ENCODE data around the gene OR2S2. TPM values are rescaled to one million over a fixed set of nuclear protein-coding genes. Genes with fewer than 3 reads are reported as not detected.

Gene OR2S2
- total RNA-seq, 1 experiment from 2014 or later, result not detected

DNA sequence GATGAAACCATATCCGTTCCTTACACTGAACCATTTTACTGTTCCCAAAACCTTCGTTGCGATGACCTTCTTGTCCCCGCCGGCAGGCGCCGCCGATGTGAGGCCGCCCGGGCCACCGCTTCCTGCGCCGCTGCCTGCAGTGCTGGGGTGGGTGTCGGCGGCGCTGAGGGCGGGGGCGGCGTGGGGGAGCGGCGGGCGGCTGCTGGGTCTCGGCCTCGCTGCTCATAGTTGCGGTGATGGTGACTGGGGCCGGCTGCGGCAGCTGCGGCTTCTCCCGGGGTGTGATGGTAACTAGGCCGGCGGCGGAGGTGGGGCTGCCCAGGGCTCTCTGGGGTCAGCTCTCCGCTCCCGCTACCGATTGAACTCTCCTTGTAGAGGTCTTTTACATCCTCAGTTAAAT, 14.1 kb upstream of the OR2S2 start (continued):
- TF ChIP-seq, protein P1, sequence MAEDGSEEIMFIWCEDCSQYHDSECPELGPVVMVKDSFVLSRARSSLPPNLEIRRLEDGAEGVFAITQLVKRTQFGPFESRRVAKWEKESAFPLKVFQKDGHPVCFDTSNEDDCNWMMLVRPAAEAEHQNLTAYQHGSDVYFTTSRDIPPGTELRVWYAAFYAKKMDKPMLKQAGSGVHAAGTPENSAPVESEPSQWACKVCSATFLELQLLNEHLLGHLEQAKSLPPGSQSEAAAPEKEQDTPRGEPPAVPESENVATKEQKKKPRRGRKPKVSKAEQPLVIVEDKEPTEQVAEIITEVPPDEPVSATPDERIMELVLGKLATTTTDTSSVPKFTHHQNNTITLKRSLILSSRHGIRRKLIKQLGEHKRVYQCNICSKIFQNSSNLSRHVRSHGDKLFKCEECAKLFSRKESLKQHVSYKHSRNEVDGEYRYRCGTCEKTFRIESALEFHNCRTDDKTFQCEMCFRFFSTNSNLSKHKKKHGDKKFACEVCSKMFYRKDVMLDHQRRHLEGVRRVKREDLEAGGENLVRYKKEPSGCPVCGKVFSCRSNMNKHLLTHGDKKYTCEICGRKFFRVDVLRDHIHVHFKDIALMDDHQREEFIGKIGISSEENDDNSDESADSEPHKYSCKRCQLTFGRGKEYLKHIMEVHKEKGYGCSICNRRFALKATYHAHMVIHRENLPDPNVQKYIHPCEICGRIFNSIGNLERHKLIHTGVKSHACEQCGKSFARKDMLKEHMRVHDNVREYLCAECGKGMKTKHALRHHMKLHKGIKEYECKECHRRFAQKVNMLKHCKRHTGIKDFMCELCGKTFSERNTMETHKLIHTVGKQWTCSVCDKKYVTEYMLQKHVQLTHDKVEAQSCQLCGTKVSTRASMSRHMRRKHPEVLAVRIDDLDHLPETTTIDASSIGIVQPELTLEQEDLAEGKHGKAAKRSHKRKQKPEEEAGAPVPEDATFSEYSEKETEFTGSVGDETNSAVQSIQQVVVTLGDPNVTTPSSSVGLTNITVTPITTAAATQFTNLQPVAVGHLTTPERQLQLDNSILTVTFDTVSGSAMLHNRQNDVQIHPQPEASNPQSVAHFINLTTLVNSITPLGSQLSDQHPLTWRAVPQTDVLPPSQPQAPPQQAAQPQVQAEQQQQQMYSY (CRISPR knock-in tag; IDR thresholded peaks at IDR 0.05), result no peak
- TF ChIP-seq, protein P2, sequence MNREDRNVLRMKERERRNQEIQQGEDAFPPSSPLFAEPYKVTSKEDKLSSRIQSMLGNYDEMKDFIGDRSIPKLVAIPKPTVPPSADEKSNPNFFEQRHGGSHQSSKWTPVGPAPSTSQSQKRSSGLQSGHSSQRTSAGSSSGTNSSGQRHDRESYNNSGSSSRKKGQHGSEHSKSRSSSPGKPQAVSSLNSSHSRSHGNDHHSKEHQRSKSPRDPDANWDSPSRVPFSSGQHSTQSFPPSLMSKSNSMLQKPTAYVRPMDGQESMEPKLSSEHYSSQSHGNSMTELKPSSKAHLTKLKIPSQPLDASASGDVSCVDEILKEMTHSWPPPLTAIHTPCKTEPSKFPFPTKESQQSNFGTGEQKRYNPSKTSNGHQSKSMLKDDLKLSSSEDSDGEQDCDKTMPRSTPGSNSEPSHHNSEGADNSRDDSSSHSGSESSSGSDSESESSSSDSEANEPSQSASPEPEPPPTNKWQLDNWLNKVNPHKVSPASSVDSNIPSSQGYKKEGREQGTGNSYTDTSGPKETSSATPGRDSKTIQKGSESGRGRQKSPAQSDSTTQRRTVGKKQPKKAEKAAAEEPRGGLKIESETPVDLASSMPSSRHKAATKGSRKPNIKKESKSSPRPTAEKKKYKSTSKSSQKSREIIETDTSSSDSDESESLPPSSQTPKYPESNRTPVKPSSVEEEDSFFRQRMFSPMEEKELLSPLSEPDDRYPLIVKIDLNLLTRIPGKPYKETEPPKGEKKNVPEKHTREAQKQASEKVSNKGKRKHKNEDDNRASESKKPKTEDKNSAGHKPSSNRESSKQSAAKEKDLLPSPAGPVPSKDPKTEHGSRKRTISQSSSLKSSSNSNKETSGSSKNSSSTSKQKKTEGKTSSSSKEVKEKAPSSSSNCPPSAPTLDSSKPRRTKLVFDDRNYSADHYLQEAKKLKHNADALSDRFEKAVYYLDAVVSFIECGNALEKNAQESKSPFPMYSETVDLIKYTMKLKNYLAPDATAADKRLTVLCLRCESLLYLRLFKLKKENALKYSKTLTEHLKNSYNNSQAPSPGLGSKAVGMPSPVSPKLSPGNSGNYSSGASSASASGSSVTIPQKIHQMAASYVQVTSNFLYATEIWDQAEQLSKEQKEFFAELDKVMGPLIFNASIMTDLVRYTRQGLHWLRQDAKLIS (CRISPR knock-in tag; IDR thresholded peaks at IDR 0.05; ENCODE audit: borderline replicate concordance), result no peak
- no peak for TF ChIP-seq ZNF232 (CRISPR knock-in tag; IDR thresholded peaks at IDR 0.05)
- no peak for TF ChIP-seq NR2C2 (CRISPR knock-in tag; IDR thresholded peaks at IDR 0.05)
- TF ChIP-seq, protein P3, sequence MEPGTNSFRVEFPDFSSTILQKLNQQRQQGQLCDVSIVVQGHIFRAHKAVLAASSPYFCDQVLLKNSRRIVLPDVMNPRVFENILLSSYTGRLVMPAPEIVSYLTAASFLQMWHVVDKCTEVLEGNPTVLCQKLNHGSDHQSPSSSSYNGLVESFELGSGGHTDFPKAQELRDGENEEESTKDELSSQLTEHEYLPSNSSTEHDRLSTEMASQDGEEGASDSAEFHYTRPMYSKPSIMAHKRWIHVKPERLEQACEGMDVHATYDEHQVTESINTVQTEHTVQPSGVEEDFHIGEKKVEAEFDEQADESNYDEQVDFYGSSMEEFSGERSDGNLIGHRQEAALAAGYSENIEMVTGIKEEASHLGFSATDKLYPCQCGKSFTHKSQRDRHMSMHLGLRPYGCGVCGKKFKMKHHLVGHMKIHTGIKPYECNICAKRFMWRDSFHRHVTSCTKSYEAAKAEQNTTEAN (CRISPR knock-in tag; IDR thresholded peaks at IDR 0.05), result no peak
- TF ChIP-seq NR1H2 (CRISPR knock-in tag; IDR thresholded peaks at IDR 0.05), result no peak
- TF ChIP-seq, protein P4, sequence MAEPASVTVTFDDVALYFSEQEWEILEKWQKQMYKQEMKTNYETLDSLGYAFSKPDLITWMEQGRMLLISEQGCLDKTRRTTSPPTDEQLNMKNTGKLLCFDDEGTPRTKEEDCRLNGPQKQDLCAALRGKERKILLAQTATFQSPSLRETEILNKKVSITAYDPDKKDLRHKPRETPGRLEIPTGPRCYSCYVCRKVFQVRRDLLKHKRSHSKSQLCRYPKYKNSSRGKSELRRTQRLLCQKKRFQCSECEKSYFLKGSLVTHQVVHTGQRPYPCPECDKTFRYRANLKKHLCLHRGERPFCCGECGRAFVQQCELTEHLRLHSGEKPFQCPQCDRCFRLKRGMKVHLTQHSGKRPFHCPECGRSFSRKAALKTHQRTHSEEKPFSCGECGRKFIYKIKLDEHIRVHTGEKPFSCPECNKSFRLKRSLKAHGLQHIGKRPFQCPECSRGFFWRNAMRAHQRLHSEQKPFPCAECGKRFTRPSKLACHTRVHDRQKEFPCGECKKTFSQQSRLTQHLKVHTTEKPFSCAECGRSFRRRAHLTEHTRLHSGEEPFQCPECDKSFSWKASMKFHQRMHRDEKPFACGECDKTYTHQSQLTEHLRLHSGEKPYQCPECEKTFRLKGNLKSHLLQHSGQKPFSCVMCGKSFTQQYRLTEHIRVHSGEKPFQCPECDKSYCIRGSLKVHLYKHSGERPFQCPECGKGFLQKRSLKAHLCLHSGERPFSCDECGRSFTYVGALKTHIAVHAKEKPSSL (CRISPR knock-in tag; conservative IDR thresholded peaks at IDR 0.05), result no peak
- TF ChIP-seq ZNF671 (CRISPR knock-in tag; IDR thresholded peaks at IDR 0.05), result no peak

DNA sequence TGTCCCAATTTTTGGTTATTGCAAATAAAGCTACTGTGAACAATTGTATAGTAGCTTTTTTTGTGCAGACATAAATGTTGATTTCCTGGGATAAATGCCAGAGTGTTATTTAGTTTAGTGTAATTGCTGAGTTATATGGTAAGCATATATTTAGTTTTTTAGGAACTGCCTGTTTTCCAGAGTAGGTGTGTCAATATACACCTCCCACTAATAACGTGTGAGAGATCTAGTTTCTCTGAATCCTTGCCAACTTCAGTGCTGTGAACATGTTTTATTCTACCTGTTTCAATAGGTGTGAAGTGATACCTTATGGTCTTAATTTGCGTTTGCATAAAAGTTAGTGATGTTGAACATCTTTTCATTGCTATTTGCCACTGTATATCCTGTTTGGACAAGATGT, 9.1 kb upstream of the OR2S2 start:
- H3K4me1 Mint-ChIP-seq, result peaks cover 10% of the 10 kb centered on the region
- ChIA-PET CTCF (no interaction called here), POLR2A (no interaction called here)
- DNase-seq (ENCODE audit: low spot score) (no peak), ATAC-seq (no peak)
- H3K4me3 Mint-ChIP-seq, result no peak overlapping the region
- TF ChIP-seq ESRRA (CRISPR knock-in tag; IDR thresholded peaks at IDR 0.05; ENCODE audit: borderline replicate concordance) (no peak), ZNF232 (CRISPR knock-in tag; IDR thresholded peaks at IDR 0.05) (no peak)
- TF ChIP-seq, protein P5, sequence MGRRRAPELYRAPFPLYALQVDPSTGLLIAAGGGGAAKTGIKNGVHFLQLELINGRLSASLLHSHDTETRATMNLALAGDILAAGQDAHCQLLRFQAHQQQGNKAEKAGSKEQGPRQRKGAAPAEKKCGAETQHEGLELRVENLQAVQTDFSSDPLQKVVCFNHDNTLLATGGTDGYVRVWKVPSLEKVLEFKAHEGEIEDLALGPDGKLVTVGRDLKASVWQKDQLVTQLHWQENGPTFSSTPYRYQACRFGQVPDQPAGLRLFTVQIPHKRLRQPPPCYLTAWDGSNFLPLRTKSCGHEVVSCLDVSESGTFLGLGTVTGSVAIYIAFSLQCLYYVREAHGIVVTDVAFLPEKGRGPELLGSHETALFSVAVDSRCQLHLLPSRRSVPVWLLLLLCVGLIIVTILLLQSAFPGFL (CRISPR knock-in tag; IDR thresholded peaks at IDR 0.05; ENCODE audit: borderline replicate concordance), result no peak
- no peaks in the 10 kb centered on the region for H3K36me3 Mint-ChIP-seq
- no peaks in the 10 kb centered on the region for H3K9me3 Mint-ChIP-seq
- no peak overlapping the region for H3K27ac Mint-ChIP-seq
- H3K27me3 Mint-ChIP-seq (ENCODE audit: low read depth), result peaks cover 51% of the 10 kb centered on the region

DNA sequence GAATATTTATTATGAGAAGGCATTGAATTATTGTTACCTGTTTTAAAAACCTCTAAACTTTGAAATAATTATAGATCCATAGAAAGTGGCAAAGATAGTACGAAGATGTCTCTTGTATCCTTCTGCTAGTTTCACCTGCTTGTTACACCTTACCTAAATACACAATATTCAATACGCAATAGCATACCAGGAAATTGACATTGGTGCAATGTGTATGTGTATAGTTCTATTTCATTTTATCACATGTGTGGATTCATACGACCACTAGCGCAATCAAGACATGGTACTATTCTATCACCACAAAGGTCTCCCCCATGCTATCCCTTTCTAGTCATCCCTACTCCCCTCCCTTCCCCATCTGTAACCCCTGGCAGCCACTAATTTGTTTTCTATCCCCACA, 8.5 kb upstream of the OR2S2 start:
- CTCF ChIA-PET, result no interaction called here
- H3K4me3 Mint-ChIP-seq, result no peak overlapping the region
- no peak overlapping the region for H3K27ac Mint-ChIP-seq
- H3K9me3 Mint-ChIP-seq, result no peaks in the 10 kb centered on the region
- no peaks in the 10 kb centered on the region for H3K36me3 Mint-ChIP-seq
- peaks cover 5% of the 10 kb centered on the region; the same call in 1 of the 2 replicates for H3K4me1 Mint-ChIP-seq
- peaks cover 51% of the 10 kb centered on the region for H3K27me3 Mint-ChIP-seq (ENCODE audit: low read depth)
- POLR2A ChIA-PET, result no interaction called here
- ATAC-seq (no peak), DNase-seq (ENCODE audit: low spot score) (no peak)
- TF ChIP-seq ZNF219 (CRISPR knock-in tag; IDR thresholded peaks at IDR 0.05; ENCODE audit: borderline replicate concordance), result no peak
- TF ChIP-seq, protein P6, sequence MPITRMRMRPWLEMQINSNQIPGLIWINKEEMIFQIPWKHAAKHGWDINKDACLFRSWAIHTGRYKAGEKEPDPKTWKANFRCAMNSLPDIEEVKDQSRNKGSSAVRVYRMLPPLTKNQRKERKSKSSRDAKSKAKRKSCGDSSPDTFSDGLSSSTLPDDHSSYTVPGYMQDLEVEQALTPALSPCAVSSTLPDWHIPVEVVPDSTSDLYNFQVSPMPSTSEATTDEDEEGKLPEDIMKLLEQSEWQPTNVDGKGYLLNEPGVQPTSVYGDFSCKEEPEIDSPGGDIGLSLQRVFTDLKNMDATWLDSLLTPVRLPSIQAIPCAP (CRISPR knock-in tag; IDR thresholded peaks at IDR 0.05), result no peak
- TF ChIP-seq JUN (CRISPR knock-in tag; IDR thresholded peaks at IDR 0.05), result no peak
- no peak for TF ChIP-seq TEAD4 (CRISPR knock-in tag; IDR thresholded peaks at IDR 0.05)
- no peak for TF ChIP-seq ETV6 (CRISPR knock-in tag; IDR thresholded peaks at IDR 0.05)
- TF ChIP-seq HMGA2 (CRISPR knock-in tag; IDR thresholded peaks at IDR 0.05), result no peak
- TF ChIP-seq, protein P1 (CRISPR knock-in tag; IDR thresholded peaks at IDR 0.05), result no peak
- no peak for TF ChIP-seq MXD4 (CRISPR knock-in tag; IDR thresholded peaks at IDR 0.05; ENCODE audit: borderline replicate concordance)

All from WTC11 (cell line).